K562 (cell line): ENCODE data around the gene ATP5PD. TPM values are rescaled to one million over a fixed set of nuclear protein-coding genes. Genes with fewer than 3 reads are reported as not detected.

Experiments
- HNRNPUL1 ChIP-seq: fragments of 200-400 bp; formaldehyde crosslinking; IDR thresholded peaks from 2 replicates; pipeline ENCODE4 v1.6.1; 2017; ENCODE audit warnings: low read length
- NFATC3 ChIP-seq: fragments of 450-650 bp; IDR thresholded peaks from 2 replicates; pipeline ENCODE4 v1.6.1; 2017; ENCODE audit warnings: mild to moderate bottlenecking
- NR1H2 ChIP-seq: sonication (generic); formaldehyde crosslinking; IDR thresholded peaks from 2 replicates; pipeline ENCODE4 v1.4.0; 2020; ENCODE audit warnings: mild to moderate bottlenecking, missing genetic modification reagents
- NR2F6 ChIP-seq: fragments of 450-650 bp; formaldehyde crosslinking; IDR thresholded peaks from 2 replicates; pipeline ENCODE4 v1.4.0; 2020; ENCODE audit warnings: mild to moderate bottlenecking
- PHF20 ChIP-seq: fragments of 450-650 bp; IDR thresholded peaks from 2 replicates; pipeline ENCODE4 v1.6.1; 2018; ENCODE audit not compliant: partially characterized antibody
- RB1 ChIP-seq: fragments of 450-650 bp; IDR thresholded peaks from 2 replicates; pipeline ENCODE4 v1.6.1; 2017; ENCODE audit warnings: low read depth, mild to moderate bottlenecking
- TCF7 ChIP-seq: sonication (generic); IDR thresholded peaks from 2 replicates; pipeline ENCODE4 v1.6.1; 2016; ENCODE audit warnings: antibody characterized with exemption, borderline replicate concordance
- TSC22D4 ChIP-seq: fragments of 450-650 bp; IDR thresholded peaks from 2 replicates; pipeline ENCODE4 v1.6.1; 2016; ENCODE audit warnings: missing genetic modification characterization, missing biosample characterization, control low read depth
- polyA plus RNA-seq, 8 experiments: library from polyadenylated mRNA; depleted of rRNA in 4 of 8; stranded (reverse) in 5 of 8; unstranded in 3 of 8; fragments of >200 nt; fragmentation: Nextera tagmentation in 2 of 8; fragmentation: Illumina TruSeq in 1 of 8; extraction: Ambion mirVana in 2 of 8; extraction: Trizol in 1 of 8; gene quantifications; 2 replicates each; pipeline versions ENCODE4 v1.2.1 to v1.2.3, GENCODE V29; 2011 to 2014; ENCODE audit warnings: inconsistent platforms in 1 of 8, missing spikeins in 1 of 8
- total RNA-seq, 7 experiments: library from RNA; depleted of rRNA in 6 of 7; stranded (reverse); fragments of >200 nt in 6 of 7; fragmentation: Illumina TruSeq in 2 of 7; extraction: Trizol in 2 of 7; gene quantifications; 2 replicates each; pipeline versions ENCODE4 v1.2.1 to v1.2.3, GENCODE V29; 2011 to 2021; ENCODE audit warnings: low replicate concordance in 1 of 7
- TF ChIP-seq, protein P1 (sequence below): IDR thresholded peaks from 2 replicates; pipeline ENCODE4 v1.6.1; 2011; ENCODE audit warnings: borderline replicate concordance, low read depth, mild to moderate bottlenecking, moderate library complexity, low read length; ENCODE audit not compliant: insufficient read depth, poor library complexity, severe bottlenecking
- TF ChIP-seq, protein P2 (sequence below): fragments of 250-450 bp; sonication (Bioruptor Pico); IDR thresholded peaks from 2 replicates; pipeline ENCODE4 v1.4.0; 2020; ENCODE audit warnings: mild to moderate bottlenecking
- TF ChIP-seq, protein P3 (sequence below): sonication (generic); formaldehyde crosslinking; IDR thresholded peaks from 2 replicates; pipeline ENCODE4 v1.8.0; 2022; ENCODE audit warnings: mild to moderate bottlenecking, missing genetic modification reagents
- TF ChIP-seq, protein P4 (sequence below): fragments of 450-650 bp; formaldehyde crosslinking; IDR thresholded peaks from 2 replicates; pipeline ENCODE4 v1.4.0; 2020; ENCODE audit warnings: mild to moderate bottlenecking, moderate library complexity
- TF ChIP-seq, protein P5 (sequence below): fragments of 450-650 bp; IDR thresholded peaks from one replicate; pipeline ENCODE4 v1.6.1; 2018; ENCODE audit warnings: mild to moderate bottlenecking, moderate library complexity; ENCODE audit not compliant: partially characterized antibody
- TF ChIP-seq, protein P6 (sequence below), 3 experiments: IDR thresholded peaks in 2 of 3; conservative IDR thresholded peaks in 1 of 3; 2 replicates each; pipeline ENCODE4 v1.5.1; 2011 to 2012; ENCODE audit warnings: low read length in 3 of 3, mild to moderate bottlenecking in 3 of 3, control low read depth in 2 of 3, improper control_type of control experiment in 1 of 3, inconsistent platforms in 1 of 3, low read depth in 1 of 3, mixed read lengths in 1 of 3, moderate library complexity in 1 of 3; ENCODE audit not compliant: insufficient read depth in 2 of 3

Gene ATP5PD
- total and polyA plus RNA-seq, 9 of the 15 experiments (the other 6 are each of a cell fraction or from before 2014, with no cell fraction given), result 271 to 828 (median 432) TPM

DNA sequence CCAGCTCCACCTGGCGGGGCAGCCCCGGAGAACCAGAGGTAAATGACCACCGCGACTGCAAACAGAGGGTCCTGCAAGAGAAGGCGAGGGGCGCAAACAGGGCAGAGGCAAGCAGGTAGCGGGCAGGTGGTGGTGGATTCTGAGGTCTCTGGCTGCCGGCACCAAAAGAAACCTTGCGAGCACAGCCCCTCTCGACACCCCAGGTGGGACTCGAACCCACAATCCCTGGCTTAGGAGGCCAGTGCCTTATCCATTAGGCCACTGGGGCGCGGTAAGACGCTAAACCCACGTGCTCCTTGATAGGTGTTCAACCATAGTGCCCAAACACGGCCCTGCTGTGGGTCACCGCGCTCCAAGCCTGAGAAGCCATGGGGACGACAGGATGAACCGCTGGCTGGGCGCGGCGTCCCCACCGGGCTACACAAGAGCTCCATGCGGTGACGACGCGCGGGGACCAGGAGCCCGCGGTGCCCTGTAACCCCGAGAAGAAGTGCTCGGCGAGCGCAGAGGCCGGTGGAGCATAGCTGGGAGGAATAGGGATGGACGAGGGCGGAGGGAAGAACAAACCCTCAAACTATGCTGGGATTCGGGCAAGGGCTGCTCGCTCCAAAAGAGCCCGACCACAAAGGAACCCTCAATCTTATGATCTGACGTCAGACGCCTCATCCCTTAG, 12.4 kb downstream of the ATP5PD start (continued):
- TF ChIP-seq NFATC3 (no peak), NR2F6 (0 out of 2 replicates have a peak, but pooled peaks have one; percentile 64), RB1 (peak; percentile 88), TCF7 (no peak; the same call in 1 of the 2 replicates), PHF20 (no peak), TSC22D4 (no peak), NR1H2 (CRISPR knock-in tag) (no peak), HNRNPUL1 (no peak)
- TF ChIP-seq, protein P1, sequence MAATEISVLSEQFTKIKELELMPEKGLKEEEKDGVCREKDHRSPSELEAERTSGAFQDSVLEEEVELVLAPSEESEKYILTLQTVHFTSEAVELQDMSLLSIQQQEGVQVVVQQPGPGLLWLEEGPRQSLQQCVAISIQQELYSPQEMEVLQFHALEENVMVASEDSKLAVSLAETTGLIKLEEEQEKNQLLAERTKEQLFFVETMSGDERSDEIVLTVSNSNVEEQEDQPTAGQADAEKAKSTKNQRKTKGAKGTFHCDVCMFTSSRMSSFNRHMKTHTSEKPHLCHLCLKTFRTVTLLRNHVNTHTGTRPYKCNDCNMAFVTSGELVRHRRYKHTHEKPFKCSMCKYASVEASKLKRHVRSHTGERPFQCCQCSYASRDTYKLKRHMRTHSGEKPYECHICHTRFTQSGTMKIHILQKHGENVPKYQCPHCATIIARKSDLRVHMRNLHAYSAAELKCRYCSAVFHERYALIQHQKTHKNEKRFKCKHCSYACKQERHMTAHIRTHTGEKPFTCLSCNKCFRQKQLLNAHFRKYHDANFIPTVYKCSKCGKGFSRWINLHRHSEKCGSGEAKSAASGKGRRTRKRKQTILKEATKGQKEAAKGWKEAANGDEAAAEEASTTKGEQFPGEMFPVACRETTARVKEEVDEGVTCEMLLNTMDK, result peak; percentile 25
- TF ChIP-seq, protein P2, sequence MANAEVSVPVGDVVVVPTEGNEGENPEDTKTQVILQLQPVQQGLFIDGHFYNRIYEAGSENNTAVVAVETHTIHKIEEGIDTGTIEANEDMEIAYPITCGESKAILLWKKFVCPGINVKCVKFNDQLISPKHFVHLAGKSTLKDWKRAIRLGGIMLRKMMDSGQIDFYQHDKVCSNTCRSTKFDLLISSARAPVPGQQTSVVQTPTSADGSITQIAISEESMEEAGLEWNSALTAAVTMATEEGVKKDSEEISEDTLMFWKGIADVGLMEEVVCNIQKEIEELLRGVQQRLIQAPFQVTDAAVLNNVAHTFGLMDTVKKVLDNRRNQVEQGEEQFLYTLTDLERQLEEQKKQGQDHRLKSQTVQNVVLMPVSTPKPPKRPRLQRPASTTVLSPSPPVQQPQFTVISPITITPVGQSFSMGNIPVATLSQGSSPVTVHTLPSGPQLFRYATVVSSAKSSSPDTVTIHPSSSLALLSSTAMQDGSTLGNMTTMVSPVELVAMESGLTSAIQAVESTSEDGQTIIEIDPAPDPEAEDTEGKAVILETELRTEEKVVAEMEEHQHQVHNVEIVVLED, result no peak
- TF ChIP-seq, protein P3, sequence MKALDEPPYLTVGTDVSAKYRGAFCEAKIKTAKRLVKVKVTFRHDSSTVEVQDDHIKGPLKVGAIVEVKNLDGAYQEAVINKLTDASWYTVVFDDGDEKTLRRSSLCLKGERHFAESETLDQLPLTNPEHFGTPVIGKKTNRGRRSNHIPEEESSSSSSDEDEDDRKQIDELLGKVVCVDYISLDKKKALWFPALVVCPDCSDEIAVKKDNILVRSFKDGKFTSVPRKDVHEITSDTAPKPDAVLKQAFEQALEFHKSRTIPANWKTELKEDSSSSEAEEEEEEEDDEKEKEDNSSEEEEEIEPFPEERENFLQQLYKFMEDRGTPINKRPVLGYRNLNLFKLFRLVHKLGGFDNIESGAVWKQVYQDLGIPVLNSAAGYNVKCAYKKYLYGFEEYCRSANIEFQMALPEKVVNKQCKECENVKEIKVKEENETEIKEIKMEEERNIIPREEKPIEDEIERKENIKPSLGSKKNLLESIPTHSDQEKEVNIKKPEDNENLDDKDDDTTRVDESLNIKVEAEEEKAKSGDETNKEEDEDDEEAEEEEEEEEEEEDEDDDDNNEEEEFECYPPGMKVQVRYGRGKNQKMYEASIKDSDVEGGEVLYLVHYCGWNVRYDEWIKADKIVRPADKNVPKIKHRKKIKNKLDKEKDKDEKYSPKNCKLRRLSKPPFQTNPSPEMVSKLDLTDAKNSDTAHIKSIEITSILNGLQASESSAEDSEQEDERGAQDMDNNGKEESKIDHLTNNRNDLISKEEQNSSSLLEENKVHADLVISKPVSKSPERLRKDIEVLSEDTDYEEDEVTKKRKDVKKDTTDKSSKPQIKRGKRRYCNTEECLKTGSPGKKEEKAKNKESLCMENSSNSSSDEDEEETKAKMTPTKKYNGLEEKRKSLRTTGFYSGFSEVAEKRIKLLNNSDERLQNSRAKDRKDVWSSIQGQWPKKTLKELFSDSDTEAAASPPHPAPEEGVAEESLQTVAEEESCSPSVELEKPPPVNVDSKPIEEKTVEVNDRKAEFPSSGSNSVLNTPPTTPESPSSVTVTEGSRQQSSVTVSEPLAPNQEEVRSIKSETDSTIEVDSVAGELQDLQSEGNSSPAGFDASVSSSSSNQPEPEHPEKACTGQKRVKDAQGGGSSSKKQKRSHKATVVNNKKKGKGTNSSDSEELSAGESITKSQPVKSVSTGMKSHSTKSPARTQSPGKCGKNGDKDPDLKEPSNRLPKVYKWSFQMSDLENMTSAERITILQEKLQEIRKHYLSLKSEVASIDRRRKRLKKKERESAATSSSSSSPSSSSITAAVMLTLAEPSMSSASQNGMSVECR, result peak; percentile 85
- TF ChIP-seq, protein P4, sequence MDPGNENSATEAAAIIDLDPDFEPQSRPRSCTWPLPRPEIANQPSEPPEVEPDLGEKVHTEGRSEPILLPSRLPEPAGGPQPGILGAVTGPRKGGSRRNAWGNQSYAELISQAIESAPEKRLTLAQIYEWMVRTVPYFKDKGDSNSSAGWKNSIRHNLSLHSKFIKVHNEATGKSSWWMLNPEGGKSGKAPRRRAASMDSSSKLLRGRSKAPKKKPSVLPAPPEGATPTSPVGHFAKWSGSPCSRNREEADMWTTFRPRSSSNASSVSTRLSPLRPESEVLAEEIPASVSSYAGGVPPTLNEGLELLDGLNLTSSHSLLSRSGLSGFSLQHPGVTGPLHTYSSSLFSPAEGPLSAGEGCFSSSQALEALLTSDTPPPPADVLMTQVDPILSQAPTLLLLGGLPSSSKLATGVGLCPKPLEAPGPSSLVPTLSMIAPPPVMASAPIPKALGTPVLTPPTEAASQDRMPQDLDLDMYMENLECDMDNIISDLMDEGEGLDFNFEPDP (CRISPR knock-in tag), result no peak
- TF ChIP-seq, protein P5, sequence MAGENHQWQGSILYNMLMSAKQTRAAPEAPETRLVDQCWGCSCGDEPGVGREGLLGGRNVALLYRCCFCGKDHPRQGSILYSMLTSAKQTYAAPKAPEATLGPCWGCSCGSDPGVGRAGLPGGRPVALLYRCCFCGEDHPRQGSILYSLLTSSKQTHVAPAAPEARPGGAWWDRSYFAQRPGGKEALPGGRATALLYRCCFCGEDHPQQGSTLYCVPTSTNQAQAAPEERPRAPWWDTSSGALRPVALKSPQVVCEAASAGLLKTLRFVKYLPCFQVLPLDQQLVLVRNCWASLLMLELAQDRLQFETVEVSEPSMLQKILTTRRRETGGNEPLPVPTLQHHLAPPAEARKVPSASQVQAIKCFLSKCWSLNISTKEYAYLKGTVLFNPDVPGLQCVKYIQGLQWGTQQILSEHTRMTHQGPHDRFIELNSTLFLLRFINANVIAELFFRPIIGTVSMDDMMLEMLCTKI, result no peak
- TF ChIP-seq, protein P6, sequence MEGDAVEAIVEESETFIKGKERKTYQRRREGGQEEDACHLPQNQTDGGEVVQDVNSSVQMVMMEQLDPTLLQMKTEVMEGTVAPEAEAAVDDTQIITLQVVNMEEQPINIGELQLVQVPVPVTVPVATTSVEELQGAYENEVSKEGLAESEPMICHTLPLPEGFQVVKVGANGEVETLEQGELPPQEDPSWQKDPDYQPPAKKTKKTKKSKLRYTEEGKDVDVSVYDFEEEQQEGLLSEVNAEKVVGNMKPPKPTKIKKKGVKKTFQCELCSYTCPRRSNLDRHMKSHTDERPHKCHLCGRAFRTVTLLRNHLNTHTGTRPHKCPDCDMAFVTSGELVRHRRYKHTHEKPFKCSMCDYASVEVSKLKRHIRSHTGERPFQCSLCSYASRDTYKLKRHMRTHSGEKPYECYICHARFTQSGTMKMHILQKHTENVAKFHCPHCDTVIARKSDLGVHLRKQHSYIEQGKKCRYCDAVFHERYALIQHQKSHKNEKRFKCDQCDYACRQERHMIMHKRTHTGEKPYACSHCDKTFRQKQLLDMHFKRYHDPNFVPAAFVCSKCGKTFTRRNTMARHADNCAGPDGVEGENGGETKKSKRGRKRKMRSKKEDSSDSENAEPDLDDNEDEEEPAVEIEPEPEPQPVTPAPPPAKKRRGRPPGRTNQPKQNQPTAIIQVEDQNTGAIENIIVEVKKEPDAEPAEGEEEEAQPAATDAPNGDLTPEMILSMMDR (IDR thresholded peaks at IDR 0.05 in 2 of 3, conservative IDR thresholded peaks at IDR 0.05 in 1 of 3; ENCODE audit: insufficient read depth in 2 of 3, low read depth in 1 of 3, low read length in 3 of 3), result peak in 2 of 3 experiments; percentile 14 to 41; a peak in 2 of 6 replicates
